ENCODE measurements around the gene EHD2.
"Not testable (repeated sequence)": the region's sequence is repeated elsewhere in the genome, so short reads cannot be mapped to it uniquely, and the experiment has no call there.

EHD2 gene

GRCh38 chr19:47711652-47712242 lies 1.5 kb upstream of the EHD2 start:
- H3K4me3 ChIP-seq (ENCODE audit: low read depth, low read length), result no peak overlapping the region
- TF ChIP-seq, protein P1, sequence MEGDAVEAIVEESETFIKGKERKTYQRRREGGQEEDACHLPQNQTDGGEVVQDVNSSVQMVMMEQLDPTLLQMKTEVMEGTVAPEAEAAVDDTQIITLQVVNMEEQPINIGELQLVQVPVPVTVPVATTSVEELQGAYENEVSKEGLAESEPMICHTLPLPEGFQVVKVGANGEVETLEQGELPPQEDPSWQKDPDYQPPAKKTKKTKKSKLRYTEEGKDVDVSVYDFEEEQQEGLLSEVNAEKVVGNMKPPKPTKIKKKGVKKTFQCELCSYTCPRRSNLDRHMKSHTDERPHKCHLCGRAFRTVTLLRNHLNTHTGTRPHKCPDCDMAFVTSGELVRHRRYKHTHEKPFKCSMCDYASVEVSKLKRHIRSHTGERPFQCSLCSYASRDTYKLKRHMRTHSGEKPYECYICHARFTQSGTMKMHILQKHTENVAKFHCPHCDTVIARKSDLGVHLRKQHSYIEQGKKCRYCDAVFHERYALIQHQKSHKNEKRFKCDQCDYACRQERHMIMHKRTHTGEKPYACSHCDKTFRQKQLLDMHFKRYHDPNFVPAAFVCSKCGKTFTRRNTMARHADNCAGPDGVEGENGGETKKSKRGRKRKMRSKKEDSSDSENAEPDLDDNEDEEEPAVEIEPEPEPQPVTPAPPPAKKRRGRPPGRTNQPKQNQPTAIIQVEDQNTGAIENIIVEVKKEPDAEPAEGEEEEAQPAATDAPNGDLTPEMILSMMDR (IDR thresholded peaks at IDR 0.05; ENCODE audit: low read depth, low read length, missing control alignments), result no peak
- no peak for DNase-seq (ENCODE audit: low read depth)

- no peak overlapping the region for H3K4me3 ChIP-seq (ENCODE audit: low read depth, low read length)
- TF ChIP-seq, protein P1 (IDR thresholded peaks at IDR 0.05; ENCODE audit: low read depth, low read length, missing control alignments), result no peak
Observed at GRCh38 chr19:47714339-47714738, 1.1 kb downstream of the EHD2 start.

DNA sequence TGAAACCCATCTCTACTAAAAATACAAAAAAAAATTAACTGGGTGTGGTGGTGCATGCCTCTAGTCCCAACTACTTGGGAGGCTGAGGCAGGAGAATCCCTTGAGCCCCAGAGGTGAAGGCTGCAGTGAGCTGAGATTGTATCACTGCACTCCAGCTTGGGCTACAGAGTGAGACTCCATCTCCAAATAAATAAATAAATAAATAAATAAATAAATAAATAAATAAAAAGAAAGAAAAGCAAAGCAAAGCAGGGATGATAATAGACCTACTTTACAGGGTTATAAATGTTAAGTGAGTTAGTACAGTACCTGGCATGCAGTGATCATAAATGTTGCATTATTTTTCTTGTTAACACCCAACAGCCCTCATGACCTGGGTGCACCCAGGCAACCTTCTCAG lies 1.6 kb downstream of the EHD2 start:
- not testable (repeated sequence) for DNase-seq (ENCODE audit: low read depth); H3K4me3 ChIP-seq (ENCODE audit: low read depth, low read length)

More at GRCh38 chr19:47714339-47714738, 1.1 kb downstream of the EHD2 start:
- no peak for DNase-seq (ENCODE audit: low read depth)

DNA sequence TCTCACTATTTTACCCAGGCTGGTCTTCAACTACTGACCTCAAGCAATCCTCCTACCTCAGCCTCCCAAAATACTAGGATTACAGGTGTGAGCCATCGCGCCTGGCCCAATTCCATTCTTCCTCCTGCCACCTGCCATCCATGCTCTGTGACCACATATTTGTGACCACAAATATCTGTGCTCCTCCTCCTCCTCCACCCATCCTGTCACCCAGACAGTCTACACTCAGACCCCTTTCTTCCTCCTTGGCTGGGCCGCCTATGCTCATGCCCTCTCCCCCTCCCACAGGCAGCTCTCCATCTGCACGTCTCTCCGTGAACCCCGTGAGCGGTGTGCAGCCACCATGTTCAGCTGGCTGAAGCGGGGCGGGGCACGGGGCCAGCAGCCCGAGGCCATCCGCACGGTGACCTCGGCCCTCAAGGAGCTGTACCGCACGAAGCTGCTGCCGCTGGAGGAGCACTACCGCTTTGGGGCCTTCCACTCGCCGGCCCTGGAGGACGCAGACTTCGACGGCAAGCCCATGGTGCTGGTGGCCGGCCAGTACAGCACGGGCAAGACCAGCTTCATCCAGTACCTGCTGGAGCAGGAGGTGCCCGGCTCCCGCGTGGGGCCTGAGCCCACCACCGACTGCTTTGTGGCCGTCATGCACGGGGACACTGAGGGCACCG lies 3.2 kb downstream of the EHD2 start:
- H3K4me3 ChIP-seq (ENCODE audit: low read depth, low read length), result no peak overlapping the region
- TF ChIP-seq, protein P1 (IDR thresholded peaks at IDR 0.05; ENCODE audit: low read depth, low read length, missing control alignments), result no peak
- DNase-seq (ENCODE audit: low read depth), result no peak

DNA sequence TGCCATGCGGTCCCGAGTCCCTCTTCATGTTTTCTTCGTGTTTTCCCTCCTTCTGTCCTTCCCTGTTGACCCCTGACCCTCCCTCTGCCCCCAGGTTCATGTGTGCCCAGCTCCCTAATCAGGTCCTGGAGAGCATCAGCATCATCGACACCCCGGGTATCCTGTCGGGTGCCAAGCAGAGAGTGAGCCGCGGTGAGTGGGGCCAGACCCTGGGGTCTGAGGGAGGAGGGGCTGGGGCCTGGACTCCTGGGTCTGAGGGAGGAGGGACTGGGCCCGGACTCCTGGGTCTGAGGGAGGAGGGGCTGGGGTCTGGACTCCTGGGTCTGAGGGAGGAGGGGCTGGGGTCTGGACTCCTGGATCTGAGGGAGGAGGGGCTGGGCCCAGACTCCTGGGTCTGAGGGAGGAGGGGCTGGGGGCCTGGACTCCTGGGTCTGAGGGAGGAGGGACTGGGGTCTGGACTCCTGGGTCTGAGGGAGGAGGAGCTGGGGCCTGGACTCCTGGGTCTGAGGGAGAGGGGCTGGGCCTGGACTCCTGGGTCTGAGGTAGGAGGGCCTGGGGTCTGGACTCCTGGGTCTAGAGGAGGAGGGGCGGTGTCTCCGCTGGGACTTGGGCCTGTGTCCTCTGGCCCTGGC lies 5.3 kb downstream of the EHD2 start:
- H3K4me3 ChIP-seq (ENCODE audit: low read depth, low read length); DNase-seq (ENCODE audit: low read depth): not testable (repeated sequence)

DNA sequence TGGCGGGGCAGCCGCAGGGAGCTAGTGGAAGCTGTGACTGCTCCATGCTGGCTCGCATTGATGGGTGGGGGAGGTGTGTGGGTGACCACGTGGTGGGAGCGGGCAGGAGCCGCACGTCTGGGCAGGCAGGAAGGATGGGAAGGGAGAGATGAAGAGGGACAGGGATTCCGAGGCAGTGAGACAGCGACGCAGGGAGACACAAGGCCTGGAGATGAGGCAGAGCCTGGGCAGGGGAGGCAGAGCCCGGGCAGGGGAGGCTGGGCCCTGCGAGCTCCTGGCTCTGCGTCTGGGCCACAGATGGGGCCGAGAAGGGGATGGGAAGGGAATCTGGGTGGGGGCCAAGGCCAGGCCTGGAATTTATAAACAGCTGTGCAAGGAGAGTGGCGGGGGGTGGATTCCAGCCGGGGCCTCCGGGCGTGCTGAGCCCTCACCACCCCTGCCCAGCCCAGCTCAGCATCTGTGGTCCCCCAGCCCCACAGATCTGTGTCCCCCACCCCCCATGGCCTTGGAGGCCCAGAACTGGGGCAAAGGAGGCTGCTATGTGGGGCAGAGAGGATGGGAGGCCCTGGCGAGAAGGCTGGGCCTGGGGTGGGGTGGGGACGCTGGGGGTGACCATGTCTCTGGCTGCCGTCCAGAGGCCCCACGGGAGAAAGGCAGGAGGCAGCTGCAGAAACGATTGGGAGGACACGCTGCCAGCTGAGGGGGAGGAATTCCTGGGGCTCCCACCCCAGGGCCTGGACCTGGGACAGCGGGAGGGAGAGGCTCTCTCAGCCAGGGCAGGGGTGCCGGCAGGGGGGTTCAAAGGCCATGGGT lies 6.0 kb downstream of the EHD2 start:
- no peak overlapping the region for H3K4me3 ChIP-seq (ENCODE audit: low read depth, low read length)
- DNase-seq (ENCODE audit: low read depth), result no peak
- TF ChIP-seq, protein P1 (IDR thresholded peaks at IDR 0.05; ENCODE audit: low read depth, low read length, missing control alignments), result no peak

DNA sequence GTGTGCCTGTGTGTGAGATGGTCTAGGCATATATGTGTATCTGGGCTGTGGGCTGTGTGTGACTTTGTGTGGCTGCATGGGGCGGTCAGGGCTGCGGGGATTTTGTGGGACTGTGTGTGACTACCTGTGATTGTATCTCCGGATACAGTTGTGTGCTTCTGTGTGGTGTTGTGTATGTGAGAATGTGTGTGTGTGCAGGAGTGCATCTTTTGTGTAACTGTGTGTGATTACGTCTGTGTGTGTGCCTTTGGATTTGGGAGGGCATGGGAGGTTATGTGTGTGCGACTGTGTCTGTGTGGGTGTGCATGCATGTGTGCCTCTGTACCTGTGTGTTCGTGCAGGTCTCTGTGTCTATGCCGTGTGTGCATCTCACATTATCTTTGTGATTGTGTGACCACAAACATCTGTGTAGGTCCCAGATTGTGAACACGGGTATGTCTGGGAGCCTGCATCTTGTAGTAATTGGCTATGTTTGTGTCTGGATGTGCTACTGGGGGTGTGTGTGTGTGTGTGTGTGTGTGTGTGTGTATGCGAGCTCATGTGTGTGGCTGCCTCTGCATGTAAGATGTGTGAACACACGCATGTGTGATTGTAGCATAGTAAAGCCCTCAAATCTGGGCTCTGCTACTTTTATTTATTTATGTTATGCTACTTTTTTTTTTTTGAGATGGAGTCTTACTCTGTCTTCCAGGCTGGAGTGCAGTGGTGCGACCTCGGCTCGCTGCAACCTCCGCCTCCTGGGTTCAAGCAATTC lies 7.6 kb downstream of the EHD2 start:
- no peak for DNase-seq (ENCODE audit: low read depth)
- TF ChIP-seq, protein P1 (IDR thresholded peaks at IDR 0.05; ENCODE audit: low read depth, low read length, missing control alignments), result no peak
- H3K4me3 ChIP-seq (ENCODE audit: low read depth, low read length), result no peak overlapping the region
